Stomach (tissue), 9 donors: ENCODE data around the gene NPAT. TPM values are rescaled to one million over a fixed set of nuclear protein-coding genes. Genes with fewer than 3 reads are reported as not detected.

Experiments used
- DNase-seq, 2 donors: peaks; one replicate each; pipeline versions ENCODE4 v3.0.0 to v3.0.0-alpha.2; 2013 to 2019
- H3K27ac ChIP-seq, 5 donors: fragments of 200-600 bp in 4 of 5; sonication (generic) in 4 of 5; one replicate each; pipeline ENCODE4 v1.5.1; 2013 to 2019; ENCODE audit warnings: mild to moderate bottlenecking in 1 of 5, moderate library complexity in 1 of 5
- H3K27me3 ChIP-seq, 3 donors: fragments of 200-600 bp; sonication (generic); one replicate each; pipeline ENCODE4 v1.5.1; 2017 to 2019; ENCODE audit warnings: mixed run types in 1 of 3
- H3K36me3 ChIP-seq, 4 donors: fragments of 200-600 bp; sonication (generic); 1 replicate in 3 of 4; 2 replicates in 1 of 4; pipeline ENCODE4 v1.5.1; 2016 to 2019
- H3K4me1 ChIP-seq, 4 donors: fragments of 200-600 bp; sonication (generic); one replicate each; pipeline ENCODE4 v1.5.1; 2016 to 2019
- H3K4me3 ChIP-seq, 4 donors: fragments of 200-600 bp; sonication (generic) in 3 of 4; one replicate each; pipeline ENCODE4 v1.5.1; 2016 to 2019; ENCODE audit warnings: mild to moderate bottlenecking in 1 of 4
- H3K9me3 ChIP-seq, 4 donors: fragments of 200-600 bp; sonication (generic); one replicate each; pipeline ENCODE4 v1.5.1; 2016 to 2019
- EP300 ChIP-seq: sonication (generic); formaldehyde crosslinking; IDR thresholded peaks from one replicate; pipeline ENCODE4 v1.6.1; 2017; ENCODE audit warnings: antibody characterized with exemption
- POLR2A ChIP-seq, 4 donors: fragments of 450-650 bp; IDR thresholded peaks; one replicate each; pipeline ENCODE4 v1.6.1; 2016; ENCODE audit warnings: antibody characterized with exemption in 4 of 4, control low read depth in 2 of 4, mild to moderate bottlenecking in 1 of 4, moderate library complexity in 1 of 4
- POLR2AphosphoS5 ChIP-seq, 3 donors: sonication (generic); formaldehyde crosslinking; IDR thresholded peaks; one replicate each; pipeline ENCODE4 v1.6.1; 2016; ENCODE audit warnings: antibody characterized with exemption in 3 of 3
- WGBS, 5 donors: extraction: QIAGEN DNeasy Blood & Tissue Kit in 3 of 5; methylation state at CpG; one replicate each; pipeline versions ENCODE4 v1.1.5 to v1.1.7; 2013 to 2018; 5-methylcytosine and 5-hydroxymethylcytosine counted together
- intact Hi-C: fragments of 100-400 bp; cut with DNase I; formaldehyde crosslinking; loops from one replicate; pipeline ENCODE4 v1.15.1; 2023; ENCODE audit warnings: low total_unique reads
- polyA plus RNA-seq, 3 donors: library from polyadenylated mRNA; stranded (reverse); fragments of 200-250 nt; gene quantifications; one replicate each; pipeline ENCODE4 v1.2.3, GENCODE V29; 2013
- small RNA-seq, 4 donors: library from RNA; depleted of rRNA; stranded (forward); fragments of <200 nt; gene quantifications; one replicate each; pipeline ENCODE3, GENCODE V24; 2016
- total RNA-seq, 5 donors: library from RNA; depleted of rRNA; stranded (reverse); fragments of >200 nt; gene quantifications; one replicate each; pipeline versions ENCODE4 v1.1.0 to v1.2.3, GENCODE V29; 2014 to 2016
- TF ChIP-seq, protein P1 (sequence below), 7 experiments: fragments of 450-650 bp in 4 of 7; fragments of 200-600 bp in 3 of 7; sonication (generic) in 3 of 7; IDR thresholded peaks; one replicate each; pipeline ENCODE4 v1.5.1; 2016 to 2019; ENCODE audit warnings: antibody characterized with exemption in 7 of 7, control low read depth in 2 of 7, mild to moderate bottlenecking in 1 of 7
- donor health status: healthy with polysubstance abuse.
- donor health status: Bipolar disorder and iron deficiency.
- donor health status: healthy.

NPAT gene
- total and polyA plus RNA-seq, 8 donors: 2.1 to 36.6 (median 9.3) TPM

GRCh38 chr11:108115500-108116140 is 106.8 kb downstream of the NPAT start:
- Histone ChIP-seq H3K4me3 (no peak overlapping the region), H3K4me1 (peaks cover 6 to 21% (median 11%) of the 10 kb centered on the region in 4 donors), H3K27me3 (no peaks in the 10 kb centered on the region), H3K27ac (peak overlapping the region; percentile 67 to 85 (median 75)), H3K36me3 (peaks cover 0 to 8% (median 0%) of the 10 kb centered on the region in 4 donors), H3K9me3 (no peaks in the 10 kb centered on the region)
- 25 to 44% (median 33%) methylated on average over 5 of the region's 5 CpGs for WGBS, 5 donors
- intact Hi-C loops: no loop called here
- no peak for TF ChIP-seq POLR2A (IDR thresholded peaks at IDR 0.05)
- TF ChIP-seq EP300: no peak
- TF ChIP-seq, protein P1, sequence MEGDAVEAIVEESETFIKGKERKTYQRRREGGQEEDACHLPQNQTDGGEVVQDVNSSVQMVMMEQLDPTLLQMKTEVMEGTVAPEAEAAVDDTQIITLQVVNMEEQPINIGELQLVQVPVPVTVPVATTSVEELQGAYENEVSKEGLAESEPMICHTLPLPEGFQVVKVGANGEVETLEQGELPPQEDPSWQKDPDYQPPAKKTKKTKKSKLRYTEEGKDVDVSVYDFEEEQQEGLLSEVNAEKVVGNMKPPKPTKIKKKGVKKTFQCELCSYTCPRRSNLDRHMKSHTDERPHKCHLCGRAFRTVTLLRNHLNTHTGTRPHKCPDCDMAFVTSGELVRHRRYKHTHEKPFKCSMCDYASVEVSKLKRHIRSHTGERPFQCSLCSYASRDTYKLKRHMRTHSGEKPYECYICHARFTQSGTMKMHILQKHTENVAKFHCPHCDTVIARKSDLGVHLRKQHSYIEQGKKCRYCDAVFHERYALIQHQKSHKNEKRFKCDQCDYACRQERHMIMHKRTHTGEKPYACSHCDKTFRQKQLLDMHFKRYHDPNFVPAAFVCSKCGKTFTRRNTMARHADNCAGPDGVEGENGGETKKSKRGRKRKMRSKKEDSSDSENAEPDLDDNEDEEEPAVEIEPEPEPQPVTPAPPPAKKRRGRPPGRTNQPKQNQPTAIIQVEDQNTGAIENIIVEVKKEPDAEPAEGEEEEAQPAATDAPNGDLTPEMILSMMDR (IDR thresholded peaks at IDR 0.05): no peak
- peak; percentile 38 to 81 (median 70) for TF ChIP-seq POLR2AphosphoS5 (IDR thresholded peaks at IDR 0.05)
- DNase-seq: peak; percentile 72 to 91

- TF ChIP-seq POLR2A (IDR thresholded peaks at IDR 0.05) (no peak), POLR2AphosphoS5 (IDR thresholded peaks at IDR 0.05) (no peak), EP300 (no peak)
- TF ChIP-seq, protein P1 (IDR thresholded peaks at IDR 0.05): no peak
- H3K36me3 ChIP-seq: peaks cover 0 to 8% (median 2%) of the 10 kb centered on the region in 4 donors
- peaks cover 6 to 18% (median 11%) of the 10 kb centered on the region in 4 donors for H3K4me1 ChIP-seq
- DNase-seq: no peak
- WGBS, 5 donors: 84 to 97% (median 94%) methylated on average over 2 of the region's 2 CpGs
- H3K27me3 ChIP-seq: no peaks in the 10 kb centered on the region
- H3K27ac ChIP-seq: no peak overlapping the region
- H3K4me3 ChIP-seq: no peak overlapping the region
- intact Hi-C loops: no loop called here
- H3K9me3 ChIP-seq: no peaks in the 10 kb centered on the region
Measured at GRCh38 chr11:108112057-108112456, 110.4 kb downstream of the NPAT start.

DNA sequence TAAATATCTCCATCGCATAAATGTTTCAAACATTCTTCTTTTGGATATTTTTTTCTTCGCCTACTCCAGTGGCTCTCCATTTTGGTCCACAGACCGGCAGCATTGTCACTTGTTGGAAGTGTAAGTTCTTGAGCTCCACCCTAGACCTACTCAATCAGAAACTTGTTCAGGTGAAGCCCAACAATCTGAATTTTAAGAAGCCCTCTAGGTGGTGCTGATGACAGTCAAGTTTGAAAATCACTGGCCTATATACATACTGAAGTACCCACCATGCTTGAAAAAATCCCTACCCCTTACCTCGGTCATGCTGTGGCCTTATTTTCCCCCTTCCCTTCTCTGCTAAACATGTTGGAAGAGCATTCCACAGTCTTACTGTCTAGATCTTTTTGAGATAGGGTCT is 111.3 kb downstream of the NPAT start:
- intact Hi-C loops: no loop called here
- Histone ChIP-seq H3K27me3 (no peaks in the 10 kb centered on the region), H3K4me3 (no peak overlapping the region), H3K9me3 (no peaks in the 10 kb centered on the region), H3K36me3 (peaks cover 0 to 9% (median 4%) of the 10 kb centered on the region in 4 donors), H3K27ac (no peak overlapping the region), H3K4me1 (peaks cover 6 to 15% (median 10%) of the 10 kb centered on the region in 4 donors)
- no peak for DNase-seq
- TF ChIP-seq POLR2A (IDR thresholded peaks at IDR 0.05): no peak
- TF ChIP-seq EP300: no peak
- no peak for TF ChIP-seq POLR2AphosphoS5 (IDR thresholded peaks at IDR 0.05)
- TF ChIP-seq, protein P1 (IDR thresholded peaks at IDR 0.05): no peak
- 89 to 95% (median 92%) methylated on average over 4 of the region's 4 CpGs for WGBS, 5 donors

Small RNAs within 50 kb of the gene (small RNA-seq; reads per million reads assigned to genes)
- gene RF00019: 0 reads per million in 4 donors

Other genes with a start within 250 kb of the NPAT start
- gene CUL5, start 213.7 kb downstream of the NPAT start, total RNA-seq: 10 to 100 TPM; 24.0 to 98.0 (median 49.1) TPM
- 1 to 10 TPM; 5.0 to 9.5 (median 5.1) TPM for gene CUL5, start 213.7 kb downstream of the NPAT start, polyA plus RNA-seq
- gene ACAT1, start 101.1 kb downstream of the NPAT start, total RNA-seq: 100 to 1,000 TPM in 2 of 5 donors, 10 to 100 TPM in 3; 24.1 to 162 (median 69.0) TPM
- gene ACAT1, start 101.1 kb downstream of the NPAT start, polyA plus RNA-seq: 10 to 100 TPM; 80.7 to 95.2 (median 81.0) TPM
- gene ATM, start 429 bp upstream of the NPAT start, total RNA-seq: 100 to 1,000 TPM; 110 to 518 (median 124) TPM
- gene ATM, start 429 bp upstream of the NPAT start, polyA plus RNA-seq: 10 to 100 TPM in 1 of 3 donors, 1 to 10 TPM in 2; 3.1 to 11.3 (median 9.0) TPM
- gene C11orf65, start 244.9 kb upstream of the NPAT start, total RNA-seq: 1 to 10 TPM in 1 of 5 donors, not detected in 4; 5.0 TPM
- gene C11orf65, start 244.9 kb upstream of the NPAT start, polyA plus RNA-seq: 1 to 10 TPM in 1 of 3 donors, under 1 TPM in 1, not detected in 1; 0.33 to 1.1 TPM